ENCODE results near the gene FAM124B. TPM values are rescaled to one million over a fixed set of nuclear protein-coding genes. Genes with fewer than 3 reads are reported as not detected.

The FAM124B gene
- total RNA-seq, 4 donors from 2014 or later = 0.47 to 7.3 (median 2.6) TPM

- ATAC-seq = peak; percentile 82
- TF ChIP-seq CTCF (IDR thresholded peaks at IDR 0.05) (no peak), POLR2AphosphoS5 (IDR thresholded peaks at IDR 0.05) (no peak), POLR2A (IDR thresholded peaks at IDR 0.05) (no peak), EP300 (IDR thresholded peaks at IDR 0.05) (no peak)
Measured at GRCh38 chr2:224407241-224407701, 5.4 kb upstream of the FAM124B start.

GRCh38 chr2:224405841-224406370, 4.0 kb upstream of the FAM124B start:
- no peak overlapping the region for H3K27ac ChIP-seq
- TF ChIP-seq POLR2AphosphoS5 (IDR thresholded peaks at IDR 0.05) = no peak
- no peak for TF ChIP-seq CTCF (IDR thresholded peaks at IDR 0.05)
- no peak for TF ChIP-seq EP300 (IDR thresholded peaks at IDR 0.05)
- no peak for TF ChIP-seq POLR2A (IDR thresholded peaks at IDR 0.05)
- WGBS, 2 donors (ENCODE audit: low coverage in 1 of 2) = 74 to 100% methylated on average over 1 to 4 of the region's 4 CpGs

More at GRCh38 chr2:224407241-224407701, 5.4 kb upstream of the FAM124B start:
- no peaks in the 10 kb centered on the region for H3K4me1 ChIP-seq
- H3K36me3 ChIP-seq = no peaks in the 10 kb centered on the region
- peaks cover 0 to 7% (median 0%) of the 10 kb centered on the region in 3 donors for H3K9me3 ChIP-seq
- H3K4me3 ChIP-seq = no peak overlapping the region
- no peaks in the 10 kb centered on the region for H3K27me3 ChIP-seq
- WGBS, 2 donors (ENCODE audit: low coverage in 1 of 2) = 43 to 78% methylated on average over 1 to 5 of the region's 5 CpGs
- no peak overlapping the region for H3K27ac ChIP-seq

GRCh38 chr2:224405412-224405811, 3.5 kb upstream of the FAM124B start:
- H3K9me3 ChIP-seq = peaks cover 0 to 7% (median 0%) of the 10 kb centered on the region in 3 donors
- ATAC-seq = no peak
- H3K4me1 ChIP-seq = no peaks in the 10 kb centered on the region
- no peak overlapping the region for H3K4me3 ChIP-seq
- TF ChIP-seq EP300 (IDR thresholded peaks at IDR 0.05) (no peak), CTCF (IDR thresholded peaks at IDR 0.05) (no peak), POLR2A (IDR thresholded peaks at IDR 0.05) (no peak), POLR2AphosphoS5 (IDR thresholded peaks at IDR 0.05) (no peak)
- H3K36me3 ChIP-seq = no peaks in the 10 kb centered on the region
- 62 to 84% methylated on average over 3 of the region's 3 CpGs for WGBS, 2 donors (ENCODE audit: low coverage in 1 of 2)
- no peak overlapping the region for H3K27ac ChIP-seq
- no peaks in the 10 kb centered on the region for H3K27me3 ChIP-seq

More at GRCh38 chr2:224405841-224406370, 4.0 kb upstream of the FAM124B start:
- H3K9me3 ChIP-seq = peaks cover 0 to 7% (median 0%) of the 10 kb centered on the region in 3 donors
- no peaks in the 10 kb centered on the region for H3K36me3 ChIP-seq
- ATAC-seq = no peak
- no peaks in the 10 kb centered on the region for H3K4me1 ChIP-seq
- H3K4me3 ChIP-seq = no peak overlapping the region
- no peaks in the 10 kb centered on the region for H3K27me3 ChIP-seq

GRCh38 chr2:224404796-224405195, 2.9 kb upstream of the FAM124B start:
- no peak for TF ChIP-seq CTCF (IDR thresholded peaks at IDR 0.05)
- no peak for TF ChIP-seq POLR2A (IDR thresholded peaks at IDR 0.05)
- no peak for TF ChIP-seq EP300 (IDR thresholded peaks at IDR 0.05)
- TF ChIP-seq POLR2AphosphoS5 (IDR thresholded peaks at IDR 0.05) = no peak
- WGBS, 2 donors (ENCODE audit: low coverage in 1 of 2) = 76 to 78% methylated on average over 3 to 5 of the region's 5 CpGs
- no peak overlapping the region for H3K4me3 ChIP-seq
- H3K4me1 ChIP-seq = no peaks in the 10 kb centered on the region
- no peak overlapping the region for H3K27ac ChIP-seq
- no peak for ATAC-seq
- H3K36me3 ChIP-seq = no peaks in the 10 kb centered on the region
- no peaks in the 10 kb centered on the region for H3K27me3 ChIP-seq
- peaks cover 0 to 7% (median 0%) of the 10 kb centered on the region in 3 donors for H3K9me3 ChIP-seq

GRCh38 chr2:224403657-224404056, 1.8 kb upstream of the FAM124B start:
- H3K27ac ChIP-seq = no peak overlapping the region
- ATAC-seq = no peak
- 96 to 100% methylated on average over 1 to 2 of the region's 2 CpGs for WGBS, 2 donors (ENCODE audit: low coverage in 1 of 2)
- TF ChIP-seq POLR2A (IDR thresholded peaks at IDR 0.05) (no peak), EP300 (IDR thresholded peaks at IDR 0.05) (no peak), POLR2AphosphoS5 (IDR thresholded peaks at IDR 0.05) (no peak), CTCF (IDR thresholded peaks at IDR 0.05) (no peak)
- H3K9me3 ChIP-seq = peaks cover 0 to 7% (median 0%) of the 10 kb centered on the region in 3 donors
- no peaks in the 10 kb centered on the region for H3K36me3 ChIP-seq
- H3K4me1 ChIP-seq = no peaks in the 10 kb centered on the region
- no peak overlapping the region for H3K4me3 ChIP-seq
- H3K27me3 ChIP-seq = no peaks in the 10 kb centered on the region
